Thoracic aorta (tissue), 2 donors: ENCODE data around the gene GPC3. TPM values are rescaled to one million over a fixed set of nuclear protein-coding genes. Genes with fewer than 3 reads are reported as not detected.

ENCODE experiments used
- ATAC-seq: fragments of 150-250 bp; one replicate; pipeline ENCODE4 v1.8.0; 2017; ENCODE audit warnings: low read depth; ENCODE audit not compliant: insufficient number of reproducible peaks, low FRiP score
- DNase-seq: peaks from one replicate; pipeline ENCODE4 v3.0.0-alpha.2; 2020; ENCODE audit warnings: low spot score
- H3K27ac ChIP-seq, 2 donors: fragments of 200-600 bp; sonication (generic); 1 replicate in 1 of 2; 2 replicates in 1 of 2; pipeline ENCODE4 v1.5.1; 2016; ENCODE audit warnings: mild to moderate bottlenecking in 2 of 2, moderate library complexity in 2 of 2
- H3K27me3 ChIP-seq: fragments of 200-600 bp; sonication (generic); replicated peaks from 2 replicates; pipeline ENCODE4 v1.6.0; 2016; ENCODE audit warnings: mild to moderate bottlenecking; ENCODE audit not compliant: insufficient read depth
- H3K36me3 ChIP-seq: fragments of 200-600 bp; sonication (generic); one replicate; pipeline ENCODE4 v1.5.1; 2016
- H3K4me1 ChIP-seq, 2 donors: fragments of 200-600 bp; sonication (generic); 1 replicate in 1 of 2; 2 replicates in 1 of 2; pipeline versions ENCODE4 v1.5.1 to v1.6.0; 2016; ENCODE audit warnings: low read depth in 2 of 2, mild to moderate bottlenecking in 1 of 2; ENCODE audit not compliant: control insufficient read depth in 1 of 2
- H3K4me3 ChIP-seq: fragments of 200-600 bp; sonication (generic); 2 replicates; pipeline ENCODE4 v1.5.1; 2016; ENCODE audit warnings: mild to moderate bottlenecking
- H3K9me3 ChIP-seq: fragments of 200-600 bp; sonication (generic); 2 replicates; pipeline ENCODE4 v1.5.1; 2016
- CTCF ChIP-seq: fragments of 200-600 bp; sonication (generic); IDR thresholded peaks from one replicate; pipeline ENCODE4 v1.5.1; 2019; ENCODE audit warnings: antibody characterized with exemption
- total RNA-seq, 2 donors: library from RNA; depleted of rRNA; stranded (reverse); fragments of >200 nt; gene quantifications; one replicate each; pipeline versions ENCODE4 v1.1.0 to v1.2.3, GENCODE V29; 2016

Gene GPC3
- 1 to 10 TPM; 2.6 to 5.6 TPM for total RNA-seq

- no peaks in the 10 kb centered on the region for H3K4me1 ChIP-seq
- DNase-seq (no peak), ATAC-seq (no peak)
- no peaks in the 10 kb centered on the region for H3K9me3 ChIP-seq
- no peak within 1 kb of the TSS for H3K27ac ChIP-seq
- TF ChIP-seq CTCF: no peak
- peak within 1 kb of the TSS; percentile 52 for H3K4me3 ChIP-seq
- H3K36me3 ChIP-seq: no peaks in the 10 kb centered on the region
- H3K27me3 ChIP-seq: no peaks in the 10 kb centered on the region
Measured at GRCh38 chrX:133985164-133985966, at the start of gene GPC3. TSS of gene GPC3 (minus strand) at chrX:133985594.

GRCh38 chrX:134032441-134032840 is 47.0 kb upstream of the GPC3 start:
- no peak for TF ChIP-seq CTCF
- Histone ChIP-seq H3K4me1 (no peaks in the 10 kb centered on the region), H3K27ac (no peak overlapping the region), H3K4me3 (no peak overlapping the region), H3K9me3 (no peaks in the 10 kb centered on the region), H3K27me3 (no peaks in the 10 kb centered on the region), H3K36me3 (no peaks in the 10 kb centered on the region)
- no peak for DNase-seq
- no peak for ATAC-seq

GRCh38 chrX:134026565-134027311 is 41.3 kb upstream of the GPC3 start:
- no peak for DNase-seq
- H3K4me1 ChIP-seq: no peaks in the 10 kb centered on the region
- H3K9me3 ChIP-seq: no peaks in the 10 kb centered on the region
- no peaks in the 10 kb centered on the region for H3K27me3 ChIP-seq
- peak overlapping the region; percentile 58 for H3K4me3 ChIP-seq
- H3K36me3 ChIP-seq: no peaks in the 10 kb centered on the region
- TF ChIP-seq CTCF: peak; percentile 30
- no peak overlapping the region for H3K27ac ChIP-seq
- no peak for ATAC-seq

- DNase-seq: no peak
- no peak for ATAC-seq
- Histone ChIP-seq H3K9me3 (no peaks in the 10 kb centered on the region), H3K36me3 (no peaks in the 10 kb centered on the region), H3K4me3 (peak overlapping the region; percentile 58), H3K27me3 (no peaks in the 10 kb centered on the region), H3K27ac (no peak overlapping the region), H3K4me1 (no peaks in the 10 kb centered on the region)
- no peak for TF ChIP-seq CTCF
Measured at GRCh38 chrX:134025986-134026545, 40.7 kb upstream of the GPC3 start.
